Measurements from ENCODE around the gene PPM1H.

DNA sequence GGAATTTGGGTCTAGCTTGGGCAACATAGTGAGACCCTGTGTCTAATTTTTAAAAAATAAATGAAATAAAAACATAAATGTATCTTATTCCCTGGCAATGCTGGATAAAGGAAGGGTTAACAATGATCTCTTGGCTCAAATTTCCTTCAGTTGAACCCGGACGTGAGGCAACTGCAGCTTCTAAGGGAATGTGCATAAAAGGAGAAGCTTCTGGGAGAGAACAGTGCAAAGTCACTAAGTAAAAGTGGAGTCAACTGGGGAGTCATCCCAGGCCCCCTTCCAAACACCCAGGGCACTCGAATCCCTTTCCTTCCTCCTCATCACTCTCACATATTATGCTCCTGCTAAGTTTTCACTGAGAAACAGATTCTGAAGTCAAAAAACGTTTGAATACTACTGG lies 147.3 kb downstream of the PPM1H start:
- TF ChIP-seq, protein P1, sequence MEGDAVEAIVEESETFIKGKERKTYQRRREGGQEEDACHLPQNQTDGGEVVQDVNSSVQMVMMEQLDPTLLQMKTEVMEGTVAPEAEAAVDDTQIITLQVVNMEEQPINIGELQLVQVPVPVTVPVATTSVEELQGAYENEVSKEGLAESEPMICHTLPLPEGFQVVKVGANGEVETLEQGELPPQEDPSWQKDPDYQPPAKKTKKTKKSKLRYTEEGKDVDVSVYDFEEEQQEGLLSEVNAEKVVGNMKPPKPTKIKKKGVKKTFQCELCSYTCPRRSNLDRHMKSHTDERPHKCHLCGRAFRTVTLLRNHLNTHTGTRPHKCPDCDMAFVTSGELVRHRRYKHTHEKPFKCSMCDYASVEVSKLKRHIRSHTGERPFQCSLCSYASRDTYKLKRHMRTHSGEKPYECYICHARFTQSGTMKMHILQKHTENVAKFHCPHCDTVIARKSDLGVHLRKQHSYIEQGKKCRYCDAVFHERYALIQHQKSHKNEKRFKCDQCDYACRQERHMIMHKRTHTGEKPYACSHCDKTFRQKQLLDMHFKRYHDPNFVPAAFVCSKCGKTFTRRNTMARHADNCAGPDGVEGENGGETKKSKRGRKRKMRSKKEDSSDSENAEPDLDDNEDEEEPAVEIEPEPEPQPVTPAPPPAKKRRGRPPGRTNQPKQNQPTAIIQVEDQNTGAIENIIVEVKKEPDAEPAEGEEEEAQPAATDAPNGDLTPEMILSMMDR (IDR thresholded peaks at IDR 0.05; ENCODE audit: low read depth, low read length) = no peak
- TF ChIP-seq POLR2A (IDR thresholded peaks at IDR 0.05; ENCODE audit: extremely low read depth, insufficient read length) (no peak), MYC (IDR thresholded peaks at IDR 0.05; ENCODE audit: low read depth, low read length) (no peak)
- TF ChIP-seq, protein P2, sequence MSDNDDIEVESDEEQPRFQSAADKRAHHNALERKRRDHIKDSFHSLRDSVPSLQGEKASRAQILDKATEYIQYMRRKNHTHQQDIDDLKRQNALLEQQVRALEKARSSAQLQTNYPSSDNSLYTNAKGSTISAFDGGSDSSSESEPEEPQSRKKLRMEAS (IDR thresholded peaks at IDR 0.05; ENCODE audit: low read depth, low read length) = no peak
